HEK293 (cell line): ENCODE measurements around the gene S100PBP.

Source experiments
- CTCF ChIA-PET: fragments of 350-600 bp; formaldehyde crosslinking; extraction: SDS; loops from one replicate; lab custom pipeline; 2021; ENCODE audit warnings: antibody characterized with exemption; lab: Yijun Ruan, JAX
- POLR2A ChIA-PET: fragments of 300-600 bp; formaldehyde crosslinking; extraction: SDS; loops from one replicate; lab custom pipeline; 2020; ENCODE audit warnings: antibody characterized with exemption, inconsistent platforms; lab: Yijun Ruan, JAX
- H3K27ac ChIP-seq: fragments of 200-500 bp; sonication (Bioruptor generic); 2 replicates; pipeline ENCODE4 v1.5.1; 2014; ENCODE audit warnings: low read depth, low read length, control low read depth, inconsistent platforms; ENCODE audit errors: extremely low read depth
- H3K36me3 ChIP-seq, 2 experiments: fragments of 200-500 bp in 1 of 2; sonication (Bioruptor generic) in 1 of 2; 1 replicate in 1 of 2; 2 replicates in 1 of 2; pipeline ENCODE4 v1.5.1; 2014 to 2017; ENCODE audit warnings: inconsistent platforms in 2 of 2, low read length in 2 of 2; ENCODE audit not compliant: control insufficient read depth in 2 of 2, insufficient read depth in 1 of 2
- H3K4me1 ChIP-seq: fragments of 200-500 bp; sonication (Bioruptor generic); 2 replicates; pipeline ENCODE4 v1.5.1; 2014; ENCODE audit warnings: mild to moderate bottlenecking, low read length, inconsistent platforms; ENCODE audit not compliant: control insufficient read depth, insufficient read depth
- H3K4me3 ChIP-seq: 2 replicates; pipeline ENCODE4 v1.5.1; 2011; ENCODE audit warnings: low read depth, mild to moderate bottlenecking, control low read depth, low read length, moderate library complexity
- H3K9me3 ChIP-seq: fragments of 200-500 bp; sonication (Bioruptor generic); 2 replicates; pipeline ENCODE4 v1.5.1; 2014; ENCODE audit warnings: low read depth, low read length, inconsistent platforms; ENCODE audit not compliant: control insufficient read depth, insufficient read depth
- KLF9 ChIP-seq: fragments of 450-650 bp; formaldehyde crosslinking; IDR thresholded peaks from 2 replicates; pipeline ENCODE4 v1.5.1; 2016; ENCODE audit warnings: missing biosample characterization, missing genetic modification characterization, low read depth
- OSR2 ChIP-seq: fragments of 450-650 bp; formaldehyde crosslinking; IDR thresholded peaks from 2 replicates; pipeline ENCODE4 v1.5.1; 2016; ENCODE audit warnings: missing biosample characterization, missing genetic modification characterization
- RBAK ChIP-seq: fragments of 450-650 bp; formaldehyde crosslinking; IDR thresholded peaks from 2 replicates; pipeline ENCODE4 v1.5.1; 2016; ENCODE audit warnings: missing biosample characterization, missing genetic modification characterization
- TSHZ1 ChIP-seq: fragments of 450-650 bp; formaldehyde crosslinking; IDR thresholded peaks from 2 replicates; pipeline ENCODE4 v1.5.1; 2016; ENCODE audit warnings: missing biosample characterization, missing genetic modification characterization, borderline replicate concordance
- YY2 ChIP-seq: fragments of 450-650 bp; formaldehyde crosslinking; IDR thresholded peaks from 2 replicates; pipeline ENCODE4 v1.5.1; 2016; ENCODE audit warnings: missing biosample characterization, missing genetic modification characterization
- ZBTB8A ChIP-seq: fragments of 450-650 bp; formaldehyde crosslinking; IDR thresholded peaks from 2 replicates; pipeline ENCODE4 v1.5.1; 2016; ENCODE audit warnings: missing biosample characterization, missing genetic modification characterization
- ZEB2 ChIP-seq: fragments of 450-650 bp; formaldehyde crosslinking; IDR thresholded peaks from 2 replicates; pipeline ENCODE4 v1.5.1; 2016; ENCODE audit warnings: missing biosample characterization, missing genetic modification characterization
- ZFHX2 ChIP-seq: fragments of 450-650 bp; formaldehyde crosslinking; conservative IDR thresholded peaks from 2 replicates; pipeline ENCODE4 v1.5.1; 2016; ENCODE audit warnings: missing biosample characterization, missing genetic modification characterization
- ZFP37 ChIP-seq: fragments of 450-650 bp; formaldehyde crosslinking; IDR thresholded peaks from 2 replicates; pipeline ENCODE4 v1.5.1; 2016; ENCODE audit warnings: missing biosample characterization, missing genetic modification characterization
- ZIC2 ChIP-seq: fragments of 450-650 bp; formaldehyde crosslinking; IDR thresholded peaks from 2 replicates; pipeline ENCODE4 v1.5.1; 2016; ENCODE audit warnings: missing biosample characterization, missing genetic modification characterization
- ZNF169 ChIP-seq: fragments of 450-650 bp; formaldehyde crosslinking; IDR thresholded peaks from 2 replicates; pipeline ENCODE4 v1.5.1; 2016; ENCODE audit warnings: missing biosample characterization, missing genetic modification characterization
- ZNF174 ChIP-seq: fragments of 450-650 bp; formaldehyde crosslinking; IDR thresholded peaks from 2 replicates; pipeline ENCODE4 v1.5.0; 2017; ENCODE audit warnings: missing biosample characterization, mild to moderate bottlenecking, missing genetic modification characterization
- ZNF18 ChIP-seq: fragments of 450-650 bp; formaldehyde crosslinking; IDR thresholded peaks from 2 replicates; pipeline ENCODE4 v1.5.1; 2016; ENCODE audit warnings: missing biosample characterization, missing genetic modification characterization
- ZNF274 ChIP-seq, 2 experiments: fragments of 200-500 bp in 1 of 2; fragments of 450-650 bp in 1 of 2; sonication (Bioruptor generic) in 1 of 2; formaldehyde crosslinking in 1 of 2; IDR thresholded peaks; 2 replicates each; pipeline versions ENCODE4 v1.5.1 to v1.6.1; 2014 to 2016; ENCODE audit warnings: borderline replicate concordance in 1 of 2, inconsistent platforms in 1 of 2, low read length in 1 of 2, missing biosample characterization in 1 of 2, missing genetic modification characterization in 1 of 2
- ZNF324 ChIP-seq: fragments of 450-650 bp; formaldehyde crosslinking; IDR thresholded peaks from 2 replicates; pipeline ENCODE4 v1.5.1; 2016; ENCODE audit warnings: missing biosample characterization, missing genetic modification characterization
- ZNF416 ChIP-seq: fragments of 450-650 bp; formaldehyde crosslinking; IDR thresholded peaks from 2 replicates; pipeline ENCODE4 v1.5.1; 2016; ENCODE audit warnings: missing biosample characterization, missing genetic modification characterization
- ZNF449 ChIP-seq: fragments of 450-650 bp; formaldehyde crosslinking; IDR thresholded peaks from 2 replicates; pipeline ENCODE4 v1.5.1; 2017; ENCODE audit warnings: missing biosample characterization, mild to moderate bottlenecking, missing genetic modification characterization, moderate library complexity
- ZNF580 ChIP-seq: fragments of 450-650 bp; formaldehyde crosslinking; IDR thresholded peaks from 2 replicates; pipeline ENCODE4 v1.5.1; 2016; ENCODE audit warnings: missing biosample characterization, missing genetic modification characterization
- ZNF585B ChIP-seq: fragments of 450-650 bp; formaldehyde crosslinking; IDR thresholded peaks from 2 replicates; pipeline ENCODE4 v1.5.1; 2016; ENCODE audit warnings: missing biosample characterization, missing genetic modification characterization
- ZNF629 ChIP-seq: fragments of 450-650 bp; formaldehyde crosslinking; IDR thresholded peaks from 2 replicates; pipeline ENCODE4 v1.5.1; 2017; ENCODE audit warnings: missing biosample characterization, missing genetic modification characterization
- ZNF654 ChIP-seq: fragments of 450-650 bp; formaldehyde crosslinking; IDR thresholded peaks from 2 replicates; pipeline ENCODE4 v1.5.1; 2016; ENCODE audit warnings: low read depth, missing biosample characterization, missing genetic modification characterization
- ZNF768 ChIP-seq: fragments of 450-650 bp; formaldehyde crosslinking; IDR thresholded peaks from 2 replicates; pipeline ENCODE4 v1.5.1; 2018; ENCODE audit warnings: missing biosample characterization, mild to moderate bottlenecking, missing genetic modification characterization
- ZSCAN16 ChIP-seq: fragments of 450-650 bp; formaldehyde crosslinking; IDR thresholded peaks from 2 replicates; pipeline ENCODE4 v1.5.1; 2016; ENCODE audit warnings: missing biosample characterization, missing genetic modification characterization

Gene S100PBP

GRCh38 chr1:32771561-32772280 is 45.7 kb upstream of the S100PBP start (continued):
- 0 out of 2 replicates have a peak, but pooled peaks have one; percentile 23 for TF ChIP-seq ZNF449 (tag by site-specific recombination)
- TF ChIP-seq ZNF768 = no peak
- no peak for TF ChIP-seq ZNF416 (tag by site-specific recombination)
- no peak for TF ChIP-seq ZSCAN16 (tag by site-specific recombination)
- peak; percentile 14; the same call in 1 of the 2 replicates for TF ChIP-seq ZIC2 (tag by site-specific recombination)
- TF ChIP-seq ZNF274 (IDR thresholded peaks at IDR 0.05; ENCODE audit: low read length) = no peak
- no peak for TF ChIP-seq ZNF274 (tag by site-specific recombination; IDR thresholded peaks at IDR 0.05; ENCODE audit: borderline replicate concordance)
- no peak for TF ChIP-seq TSHZ1 (tag by site-specific recombination)
- TF ChIP-seq ZEB2 = no peak
- TF ChIP-seq, all 188 proteins: peak for 4

GRCh38 chr1:32772281-32773017 is 45.0 kb upstream of the S100PBP start:
- H3K27ac ChIP-seq = no peak overlapping the region
- H3K9me3 ChIP-seq = no peaks in the 10 kb centered on the region
- ChIA-PET POLR2A (interaction anchor here (0.6 to 3.7 kb wide), 8 partner anchors 14 to 100 kb away, joined by 3 to 41 read pairs (median 4); no protein-coding TSS in a partner anchor), CTCF (interaction anchor here (0.6 to 10.8 kb wide), 30 partner anchors 8 to 372 kb away, joined by 3 to 253 read pairs (median 5); partner anchors contain the start of gene RBBP4)
- no peak for TF ChIP-seq RBAK (tag by site-specific recombination)
- 0 out of 2 replicates have a peak, but pooled peaks have one; percentile 3 for TF ChIP-seq ZBTB8A (tag by site-specific recombination)
- H3K36me3 ChIP-seq = peaks cover 3 to 79% of the 10 kb centered on the region in 2 experiments; a peak in 2 of 3 replicates
- no peaks in the 10 kb centered on the region; the same call in 1 of the 2 replicates for H3K4me1 ChIP-seq
- H3K4me3 ChIP-seq = no peak overlapping the region

GRCh38 chr1:32773018-32773763 is 44.3 kb upstream of the S100PBP start:
- POLR2A ChIA-PET = interaction anchor here (0.8 to 3.7 kb wide), 10 partner anchors 11 to 122 kb away, joined by 3 to 41 read pairs (median 4); partner anchors contain the start of gene RBBP4
- CTCF ChIA-PET = interaction anchor here (0.6 to 10.8 kb wide), 32 partner anchors 9 to 373 kb away, joined by 3 to 253 read pairs (median 4); no protein-coding TSS in a partner anchor
- peaks cover 7 to 79% of the 10 kb centered on the region in 2 experiments; a peak in 2 of 3 replicates for H3K36me3 ChIP-seq
- TF ChIP-seq ZFP37 (tag by site-specific recombination) (no peak), OSR2 (tag by site-specific recombination) (no peak), KLF9 (tag by site-specific recombination) (no peak), ZNF629 (tag by site-specific recombination) (peak; percentile 22; the same call in 1 of the 2 replicates), ZNF174 (tag by site-specific recombination) (no peak), ZNF580 (no peak), ZNF654 (tag by site-specific recombination) (peak; percentile 76), ZFHX2 (tag by site-specific recombination) (no peak), ZNF18 (tag by site-specific recombination) (no peak), YY2 (tag by site-specific recombination) (no peak), ZNF585B (tag by site-specific recombination) (no peak), ZNF169 (tag by site-specific recombination) (no peak), ZNF324 (tag by site-specific recombination) (no peak)

More at GRCh38 chr1:32773018-32773763, 44.3 kb upstream of the S100PBP start:
- Histone ChIP-seq H3K27ac (no peak overlapping the region), H3K9me3 (no peaks in the 10 kb centered on the region), H3K4me3 (no peak overlapping the region), H3K4me1 (no peaks in the 10 kb centered on the region)
